IPS-11a (cell line): ENCODE measurements around the gene IQCH.
"Not testable (repeated sequence)": the region's sequence is repeated elsewhere in the genome, so short reads cannot be mapped to it uniquely, and the experiment has no call there.

Experiments used
- H3K4me3 ChIP-seq: one replicate; pipeline ENCODE4 v1.5.1; 2013; ENCODE audit warnings: low read depth, low read length, control low read depth

IQCH gene

DNA sequence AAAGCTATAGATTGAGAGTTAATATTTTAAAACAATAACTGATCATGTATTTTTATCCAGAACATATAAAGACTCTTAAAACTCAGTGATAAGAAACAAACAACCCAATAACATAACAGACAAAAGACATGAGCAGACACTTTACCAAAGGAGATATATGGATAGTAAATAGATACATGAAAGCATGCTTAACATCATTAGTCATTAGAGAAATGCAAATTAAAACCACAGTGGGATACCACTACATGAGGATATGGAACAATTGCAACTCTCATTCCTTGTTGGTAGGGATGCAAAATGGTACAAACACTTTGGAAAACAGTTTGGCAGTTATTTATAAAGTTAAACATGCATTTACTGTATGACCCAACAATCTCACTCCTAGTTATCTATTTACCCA lies 95.0 kb downstream of the IQCH start:
- H3K4me3 ChIP-seq = no peak overlapping the region

DNA sequence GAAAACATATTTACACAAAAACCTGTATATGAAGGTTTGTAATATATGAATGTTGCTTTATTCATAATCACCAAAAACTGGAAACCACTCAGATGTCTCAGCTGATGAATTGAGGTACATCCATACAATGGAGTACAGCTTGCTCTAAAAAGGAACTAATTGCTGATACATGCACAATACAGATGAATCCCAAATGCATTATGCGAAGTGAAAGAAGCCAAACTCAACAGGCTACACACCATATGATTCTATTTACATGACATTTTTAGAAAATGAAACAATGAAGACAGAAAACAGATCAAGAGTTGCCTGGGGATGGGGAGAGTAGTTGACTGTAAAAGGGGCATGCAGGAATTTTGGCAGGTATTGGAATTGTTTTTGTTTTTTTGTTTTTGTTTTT lies 95.5 kb downstream of the IQCH start:
- H3K4me3 ChIP-seq = no peak overlapping the region

DNA sequence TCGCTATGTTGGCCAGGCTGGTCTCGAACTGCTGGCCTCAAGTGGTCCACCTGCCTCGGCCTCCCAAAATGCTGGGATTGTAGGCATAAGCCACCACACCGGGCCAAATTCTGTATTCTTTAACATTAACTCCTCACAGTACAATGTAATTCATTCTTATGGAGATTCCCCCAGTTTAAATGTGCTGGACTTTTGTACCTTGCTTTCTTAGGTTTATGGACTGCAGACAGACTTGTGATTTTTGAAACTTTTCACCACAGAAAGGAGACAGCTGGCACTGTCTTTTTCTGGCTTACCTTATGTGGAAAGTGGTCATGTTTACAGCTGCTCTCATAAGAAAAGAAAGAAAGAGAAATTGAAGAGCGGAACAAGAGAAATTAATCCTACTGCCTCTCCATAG lies 103.8 kb downstream of the IQCH start:
- H3K4me3 ChIP-seq = no peak overlapping the region

DNA sequence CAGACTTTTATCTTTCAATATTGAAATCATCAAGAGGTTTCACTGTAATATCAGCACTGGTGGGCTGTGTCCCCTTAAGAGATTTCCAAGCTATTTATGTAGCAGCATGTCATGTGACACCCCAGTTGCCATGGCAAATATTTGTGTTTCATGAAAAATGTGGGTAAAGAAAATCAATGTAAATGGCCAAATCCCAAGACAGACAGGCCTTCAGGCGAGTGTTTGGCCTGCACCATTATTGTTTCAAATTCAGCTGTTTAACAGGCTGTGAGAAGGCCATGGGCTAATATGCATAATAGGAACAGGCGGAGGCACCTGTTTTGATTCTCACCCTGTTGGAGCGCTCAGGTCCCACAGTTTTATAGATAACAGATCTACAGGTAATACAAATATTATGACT lies 104.2 kb downstream of the IQCH start:
- H3K4me3 ChIP-seq = no peak overlapping the region

DNA sequence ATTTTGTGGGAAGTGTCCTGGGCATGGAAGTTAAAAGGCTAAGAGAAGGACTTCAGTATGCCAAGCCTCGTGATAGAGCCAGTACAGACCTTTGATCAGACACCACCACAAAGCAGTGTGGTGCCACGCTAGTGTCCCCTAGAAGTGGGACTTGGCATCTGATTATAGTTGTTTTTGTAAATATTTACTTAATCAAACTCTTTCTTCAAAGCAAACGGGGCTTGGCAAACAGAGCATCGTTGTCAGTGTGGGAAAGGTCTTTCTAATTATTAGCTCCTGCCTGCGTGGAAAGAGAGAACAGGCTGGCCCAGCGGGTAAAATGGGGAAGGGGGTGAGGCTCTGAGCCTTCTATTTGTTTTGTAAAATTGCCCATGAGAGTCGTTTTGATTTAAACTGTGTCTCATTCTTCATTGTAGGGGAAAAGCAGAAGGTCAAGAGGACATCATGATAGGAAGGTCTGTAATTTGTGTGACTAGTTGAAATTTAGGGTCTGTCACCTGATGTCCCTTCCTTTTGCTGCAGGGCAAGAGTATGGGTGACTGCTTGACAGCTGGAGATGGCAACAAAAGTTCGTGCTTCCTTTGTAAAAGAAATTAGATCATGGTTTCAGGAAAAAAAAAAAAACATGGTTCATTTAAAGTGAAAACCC lies 105.0 kb downstream of the IQCH start:
- H3K4me3 ChIP-seq = no peak overlapping the region

DNA sequence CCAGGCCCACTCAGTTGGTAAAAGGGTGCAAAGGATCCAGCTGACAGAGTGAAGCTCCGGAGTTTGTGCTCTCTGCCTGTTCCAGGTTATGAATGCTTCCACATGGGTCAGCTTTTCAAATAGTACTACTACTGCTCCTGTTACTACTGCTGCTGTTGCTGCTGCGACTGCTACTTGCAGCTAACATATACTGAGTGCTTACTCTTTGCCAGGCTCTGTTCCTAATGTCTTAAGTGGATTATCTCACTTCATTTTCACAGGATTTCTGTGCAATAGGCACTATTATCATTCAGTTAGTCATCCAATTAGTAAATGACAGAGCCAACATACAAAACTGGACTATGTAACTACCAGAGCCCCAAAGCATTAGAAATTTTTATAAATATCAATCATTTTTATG lies 106.5 kb downstream of the IQCH start:
- H3K4me3 ChIP-seq = no peak overlapping the region

DNA sequence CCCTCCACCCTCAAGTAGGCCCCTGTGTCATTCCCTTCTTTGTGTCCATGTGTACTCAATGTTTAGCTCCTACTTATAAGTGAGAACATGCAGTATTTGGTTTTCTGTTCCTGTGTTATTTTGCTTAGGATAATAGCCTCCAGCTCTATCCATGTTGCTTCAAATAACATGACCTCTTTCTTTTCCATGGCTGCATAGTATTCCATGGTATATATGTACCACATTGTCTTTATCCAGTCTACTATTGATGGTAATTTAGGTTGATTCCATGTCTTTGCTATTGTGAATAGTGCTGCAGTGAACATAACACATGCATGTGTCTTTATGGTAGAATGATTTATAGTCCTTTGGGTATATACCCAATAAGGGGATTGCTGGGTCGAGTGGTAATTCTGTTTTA lies 109.1 kb downstream of the IQCH start:
- not testable (repeated sequence) for H3K4me3 ChIP-seq

DNA sequence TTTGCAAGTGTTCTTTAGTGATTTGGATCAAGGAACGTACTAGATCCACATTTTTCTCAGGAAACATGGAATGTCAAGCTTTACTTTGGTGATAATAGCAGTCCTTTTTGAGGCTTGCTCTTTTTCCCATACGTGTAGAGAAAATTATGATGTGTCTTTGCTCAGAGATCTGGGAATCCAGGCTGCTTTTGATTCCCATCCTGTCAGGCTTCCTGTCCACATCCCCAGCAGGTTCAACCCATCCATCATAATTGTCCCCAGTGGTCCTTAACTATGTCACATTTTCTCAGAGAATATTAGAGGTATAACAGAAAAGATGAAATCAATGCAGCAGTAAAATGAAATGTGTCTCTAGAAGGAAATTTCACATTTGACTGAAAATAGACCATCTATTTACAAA lies 111.4 kb downstream of the IQCH start:
- H3K4me3 ChIP-seq = no peak overlapping the region

DNA sequence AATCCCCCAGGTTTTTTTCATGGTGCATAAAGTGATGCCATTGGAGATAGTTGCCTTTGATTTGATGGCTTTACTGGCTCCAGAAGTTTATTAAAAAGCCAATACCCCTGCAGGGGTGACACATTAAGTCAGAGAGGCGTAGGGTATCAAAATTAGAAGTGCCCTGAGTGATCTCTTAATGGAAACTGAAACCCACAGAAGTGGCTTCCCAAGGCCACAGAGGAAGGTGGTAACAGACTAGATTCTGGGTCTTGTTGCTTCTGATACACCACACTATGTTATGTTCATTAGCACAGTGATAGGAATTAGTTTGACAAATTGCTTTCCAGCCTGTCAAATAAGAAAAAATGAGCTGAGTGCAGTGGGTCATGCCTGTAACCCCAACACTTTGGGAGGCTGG lies 112.3 kb downstream of the IQCH start:
- H3K4me3 ChIP-seq = no peak overlapping the region

DNA sequence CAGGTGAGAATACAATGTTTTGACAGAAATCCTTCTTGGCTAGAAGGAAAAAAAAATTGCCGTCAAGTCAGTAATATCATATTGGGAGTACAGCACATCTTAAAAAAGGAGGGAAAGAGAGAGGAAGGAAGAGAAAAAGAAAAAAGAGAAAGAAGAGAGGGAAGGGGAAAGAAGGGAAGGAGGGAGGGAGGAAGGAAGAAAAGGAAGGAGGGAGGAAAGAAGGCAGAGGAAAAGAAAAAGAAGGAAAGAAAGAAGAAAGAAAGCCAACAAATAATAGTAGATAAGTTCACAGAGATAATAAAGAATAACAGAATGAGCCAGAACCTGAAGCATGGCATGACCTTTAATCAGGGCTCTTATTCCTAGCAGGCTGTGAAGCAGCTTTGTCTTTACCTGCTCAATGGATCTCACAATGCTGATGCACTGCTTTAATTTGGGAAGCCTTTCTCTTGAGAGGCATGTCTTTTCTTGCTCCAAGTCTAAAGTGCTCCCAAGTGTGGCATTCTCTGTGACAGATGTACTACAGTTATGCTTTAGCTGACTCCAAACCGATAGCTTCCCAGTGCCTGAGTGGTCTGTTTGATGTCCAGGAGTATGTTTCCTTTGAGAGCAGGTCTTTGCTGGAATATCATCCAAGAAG lies 114.9 kb downstream of the IQCH start:
- H3K4me3 ChIP-seq = no peak overlapping the region

DNA sequence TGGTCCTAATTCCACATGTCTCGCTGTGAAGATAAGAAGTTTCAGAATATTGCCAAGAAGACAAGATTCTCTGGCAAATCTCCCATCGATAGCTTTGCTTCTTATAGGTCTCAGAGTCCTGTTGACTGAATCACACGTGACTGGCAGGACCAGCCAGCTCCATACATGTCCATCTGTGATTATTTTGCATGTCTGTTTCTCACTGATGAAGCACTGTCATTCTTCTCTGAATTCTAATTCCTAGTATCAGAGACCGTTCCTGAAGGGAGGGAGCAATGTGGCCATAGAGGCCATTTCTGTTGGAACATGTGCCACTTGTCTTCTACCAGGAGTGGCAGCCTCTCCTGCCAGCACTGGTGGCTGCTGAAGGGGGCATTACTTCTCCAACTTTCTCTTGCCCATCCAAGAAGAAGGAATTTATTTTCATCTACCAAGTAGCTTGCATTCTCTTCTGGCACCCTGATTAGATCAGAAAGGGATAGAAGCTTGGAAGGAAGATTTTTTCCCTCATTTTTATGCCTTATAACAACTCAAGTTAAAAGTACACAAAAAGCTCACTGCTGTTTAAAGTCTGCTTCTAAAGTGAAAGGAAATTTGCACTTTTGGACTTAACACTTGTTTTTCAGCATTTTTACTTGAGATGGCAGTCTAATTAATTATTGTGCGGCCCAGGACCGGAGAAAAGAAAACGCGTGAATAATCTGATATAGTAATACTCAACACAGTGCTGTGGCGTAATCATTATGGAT lies 115.8 kb downstream of the IQCH start:
- H3K4me3 ChIP-seq = no peak overlapping the region

DNA sequence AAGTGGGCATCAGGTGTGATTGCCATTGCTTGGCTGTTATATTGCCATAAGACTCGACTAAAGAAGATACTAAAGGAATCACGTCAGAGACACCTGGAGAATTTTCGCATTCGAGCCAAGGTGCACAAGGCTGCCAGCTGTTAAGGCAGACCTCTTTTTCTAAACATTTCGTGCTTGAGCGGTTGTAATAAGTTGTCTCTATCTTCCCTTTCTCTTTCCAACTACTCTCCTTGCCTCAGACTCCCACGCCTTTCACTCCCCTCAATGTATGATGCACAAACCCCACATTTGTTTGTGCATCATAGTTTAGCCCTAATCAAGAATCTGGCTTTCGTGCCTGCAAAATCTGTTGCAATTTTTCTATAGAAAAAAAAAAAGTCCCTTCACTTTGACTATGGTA lies 118.0 kb downstream of the IQCH start:
- no peak overlapping the region for H3K4me3 ChIP-seq

DNA sequence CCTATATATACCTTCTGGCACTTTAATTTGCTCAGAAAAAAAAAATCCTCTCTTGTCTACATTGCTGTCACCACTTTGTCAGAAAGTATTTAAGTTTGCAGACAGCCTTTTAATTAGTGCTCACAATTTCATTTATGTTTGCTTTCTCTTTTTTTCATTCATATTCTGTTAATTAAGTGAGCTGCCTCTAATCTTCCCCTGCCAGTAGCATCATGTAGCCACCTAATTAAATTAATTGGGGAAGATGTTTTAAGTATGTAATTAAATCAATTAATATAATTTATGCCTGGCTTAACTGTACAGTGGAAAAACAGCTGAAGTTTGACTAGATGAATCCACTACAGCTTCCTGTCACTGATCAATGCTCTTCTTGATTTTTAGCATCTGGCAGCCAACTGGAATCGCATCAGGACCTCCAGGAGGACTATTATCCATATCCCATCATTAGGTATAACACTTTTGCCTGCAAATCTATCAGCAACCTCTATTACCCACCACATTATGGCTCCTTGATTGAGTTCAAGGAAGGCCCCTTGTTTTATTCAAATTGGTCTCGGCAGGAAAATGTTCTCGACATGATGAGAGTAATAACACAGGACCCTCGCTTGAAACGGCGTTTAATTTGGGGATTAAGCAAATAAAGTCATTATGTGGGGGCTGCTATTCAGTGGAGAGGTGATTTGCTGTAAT lies 118.5 kb downstream of the IQCH start:
- no peak overlapping the region for H3K4me3 ChIP-seq

DNA sequence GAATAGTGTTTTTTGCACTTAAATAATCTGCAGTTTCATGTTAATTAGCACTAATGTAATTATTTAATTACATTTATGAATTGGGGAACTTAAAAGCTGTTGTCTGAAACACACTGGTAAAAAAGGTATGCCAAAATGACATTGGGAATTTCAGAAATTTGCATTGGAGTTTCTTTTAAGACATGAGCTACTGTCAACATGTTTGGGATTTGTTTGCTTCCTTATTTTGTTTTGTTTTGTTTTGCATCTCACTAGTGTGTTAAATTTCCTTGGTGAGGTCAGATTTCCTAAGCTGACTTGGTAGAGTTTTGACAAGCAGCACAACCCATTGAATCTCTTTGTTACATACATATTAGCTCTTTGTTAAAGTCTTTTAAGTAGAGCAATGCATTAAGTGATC lies 119.4 kb downstream of the IQCH start:
- H3K4me3 ChIP-seq = no peak overlapping the region

DNA sequence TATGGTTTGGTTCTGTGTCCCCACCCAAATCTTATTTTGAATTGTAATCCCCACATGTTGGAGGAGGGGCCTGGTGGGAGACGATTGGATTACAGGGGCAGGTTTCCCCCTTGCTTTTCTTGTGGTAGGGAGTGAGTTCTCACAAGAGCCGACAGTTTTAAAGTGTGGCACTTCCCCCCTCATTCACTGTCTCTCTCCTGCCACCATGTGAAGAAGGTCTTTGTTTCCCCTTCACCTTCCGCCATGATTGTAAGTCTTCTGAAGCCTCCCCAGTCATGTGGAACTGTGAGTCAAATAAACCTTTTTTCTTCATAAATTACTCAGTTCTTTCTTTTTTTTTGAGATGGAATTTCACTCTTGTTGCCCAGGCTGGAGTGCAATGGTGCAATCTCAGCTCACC lies 124.9 kb downstream of the IQCH start:
- H3K4me3 ChIP-seq = no peak overlapping the region

DNA sequence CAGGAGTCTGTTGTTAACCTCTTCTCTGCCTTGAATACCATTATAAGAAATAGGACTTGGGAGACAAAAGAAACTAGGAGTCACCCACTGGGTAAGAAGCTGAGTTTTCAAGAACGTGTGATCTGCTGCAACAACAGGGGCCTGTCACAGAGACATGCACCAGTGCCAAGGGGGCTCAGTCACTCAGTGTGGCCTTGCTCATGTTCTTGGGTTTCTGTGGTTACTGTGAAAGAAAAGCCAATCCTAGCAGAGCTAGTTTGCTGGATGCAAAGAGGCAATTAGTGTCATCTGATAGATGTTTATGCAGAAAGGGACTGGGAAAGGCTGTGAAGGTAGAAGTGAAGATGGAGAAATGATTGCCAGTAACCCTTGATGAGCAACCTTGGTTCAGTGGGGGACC lies 126.3 kb downstream of the IQCH start:
- no peak overlapping the region for H3K4me3 ChIP-seq

DNA sequence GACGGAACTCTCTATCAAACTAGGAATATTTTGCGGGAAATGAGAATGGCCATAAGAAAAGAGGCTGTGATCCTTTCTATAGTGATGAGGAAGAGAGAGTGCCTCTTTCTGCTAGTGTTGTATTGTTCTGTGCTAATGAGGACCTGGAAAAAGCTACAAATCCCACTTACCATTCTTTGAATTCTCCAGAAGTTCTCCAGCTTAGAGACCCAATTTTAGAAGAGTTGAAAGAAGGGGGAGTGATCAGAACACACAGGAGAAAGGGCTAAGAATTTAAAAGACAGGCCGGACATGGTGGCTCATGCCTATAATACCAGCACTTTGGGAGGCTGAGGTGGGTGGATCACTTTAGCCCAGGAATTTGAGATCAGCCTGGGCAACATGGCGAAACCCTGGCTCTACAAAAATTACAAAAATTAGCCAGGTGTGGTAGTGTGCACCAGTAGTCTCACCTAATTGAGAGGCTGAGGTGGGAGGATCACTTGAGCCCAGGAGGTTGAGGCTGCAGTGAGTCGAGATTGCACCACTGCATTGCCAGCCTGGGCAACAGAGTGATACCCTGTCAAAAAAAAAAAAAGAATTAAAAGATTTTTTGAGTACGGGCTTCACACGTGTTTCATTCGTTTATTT lies 126.9 kb downstream of the IQCH start:
- H3K4me3 ChIP-seq = no peak overlapping the region

DNA sequence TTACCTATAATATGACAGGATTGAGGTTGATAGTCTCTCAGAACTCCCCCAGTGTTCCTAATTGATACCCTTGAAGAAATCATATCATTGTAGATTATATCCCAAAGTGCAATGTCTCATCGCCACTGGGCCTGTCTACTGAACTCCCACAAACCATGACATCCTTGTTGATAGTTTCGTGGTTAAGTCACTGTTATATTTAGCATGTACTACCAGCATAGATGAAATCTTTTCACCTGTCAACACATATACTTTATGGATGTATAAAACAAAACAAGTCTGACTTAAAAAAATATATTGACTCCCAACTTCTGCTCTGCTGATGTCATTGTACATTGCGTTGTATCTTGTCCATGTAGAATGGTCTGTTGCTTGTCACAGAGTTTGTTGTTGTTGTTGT lies 128.1 kb downstream of the IQCH start:
- H3K4me3 ChIP-seq = no peak overlapping the region

DNA sequence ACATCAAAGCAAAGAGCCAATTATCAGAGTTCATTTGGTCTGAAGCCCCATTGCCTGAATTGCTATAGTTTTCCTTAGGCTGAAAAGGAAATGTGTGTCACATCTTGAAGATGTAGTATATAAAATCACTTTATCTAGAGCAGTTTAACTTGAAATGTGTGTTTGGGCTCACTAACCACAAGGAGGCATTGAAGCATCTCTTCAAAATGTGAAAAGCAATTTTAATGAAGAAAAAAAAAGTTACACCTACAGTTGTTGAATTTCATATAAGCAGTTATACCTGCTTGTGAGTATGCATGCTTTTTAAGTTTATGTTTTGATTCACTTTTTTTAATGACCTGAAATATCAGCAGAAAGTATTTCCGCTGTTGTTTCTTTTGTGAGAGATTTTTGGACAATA lies 129.3 kb downstream of the IQCH start:
- no peak overlapping the region for H3K4me3 ChIP-seq

DNA sequence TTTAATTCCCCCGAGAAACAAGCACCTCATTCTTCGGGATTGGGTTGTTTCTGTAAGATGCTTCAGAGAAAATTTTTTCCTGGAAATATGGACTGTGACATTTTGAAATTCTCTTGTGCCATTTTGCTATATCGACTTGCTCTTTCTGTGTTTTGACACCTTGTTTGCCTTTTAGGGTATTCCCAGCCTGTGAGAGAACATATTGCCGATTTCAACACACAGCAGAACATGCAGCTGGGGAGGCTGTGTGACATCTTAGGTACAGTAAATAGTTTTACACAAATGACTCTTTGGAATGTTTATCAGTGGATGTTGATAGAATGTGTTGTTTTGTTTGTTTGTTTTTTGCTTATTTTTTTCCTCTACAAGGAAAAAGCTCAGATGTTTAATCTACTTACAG lies 130.2 kb downstream of the IQCH start:
- H3K4me3 ChIP-seq = no peak overlapping the region

DNA sequence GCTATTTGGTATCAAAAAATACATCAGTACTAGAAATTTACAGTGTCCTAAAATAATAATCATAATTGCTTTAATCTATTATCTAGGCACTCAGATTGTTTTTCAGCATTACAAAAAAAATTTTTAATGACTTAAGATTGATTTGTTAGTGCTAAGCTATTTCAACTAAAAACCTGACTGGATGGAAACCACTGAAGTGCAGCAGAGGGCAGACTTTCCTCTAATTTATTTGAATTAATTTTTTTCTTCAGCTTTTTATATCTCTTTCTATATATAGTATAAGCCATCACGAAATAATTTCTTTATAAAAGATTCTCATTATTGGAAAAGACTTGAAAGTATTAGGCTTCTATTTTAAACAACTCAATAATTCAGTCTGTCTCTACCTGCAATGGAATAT lies 131.4 kb downstream of the IQCH start:
- H3K4me3 ChIP-seq = no peak overlapping the region
